Measurements from ENCODE around the gene ASB2. TPM values are rescaled to one million over a fixed set of nuclear protein-coding genes. Genes with fewer than 3 reads are reported as not detected.

ASB2 gene
- total RNA-seq, 1 experiment from 2014 or later, result 0.35 TPM

DNA sequence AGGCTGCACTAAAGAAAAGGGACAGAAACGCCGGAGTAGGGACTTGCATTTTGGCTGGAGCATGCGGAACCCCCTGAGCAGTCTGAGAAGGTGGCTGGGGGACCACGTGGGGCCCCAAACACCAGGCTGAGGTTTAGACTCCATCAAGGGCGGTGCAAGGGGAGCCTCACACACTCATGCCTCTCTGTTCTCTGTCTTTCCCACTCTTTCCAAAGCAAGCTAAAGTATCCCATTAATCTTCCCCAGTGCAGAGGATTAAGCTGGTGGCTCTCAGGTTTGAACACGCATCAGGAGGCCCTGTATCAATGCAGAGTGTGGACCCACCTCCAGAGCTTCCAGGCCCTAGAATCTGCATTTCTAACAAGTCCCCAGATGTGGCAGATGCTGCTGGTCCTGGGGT lies 34.3 kb upstream of the ASB2 start:
- no peaks in the 10 kb centered on the region for H3K27me3 ChIP-seq (ENCODE audit: insufficient read depth, low read length)
- no peak overlapping the region for H2BK15ac ChIP-seq (ENCODE audit: low read depth, low read length)
- no peaks in the 10 kb centered on the region for H3K9me3 Mint-ChIP-seq
- no peaks in the 10 kb centered on the region for H3K9me3 ChIP-seq (ENCODE audit: control insufficient read depth, low read depth, low read length)
- H3K36me3 Mint-ChIP-seq (ENCODE audit: insufficient read depth in 1 of 3, low read depth in 3 of 3), result no peaks in the 10 kb centered on the region
- no peak overlapping the region for H4K91ac ChIP-seq (ENCODE audit: insufficient read length, low read depth, low read length)
- H3K18ac ChIP-seq (ENCODE audit: insufficient read length, low read depth, low read length), result no peak overlapping the region
- H3K79me1 ChIP-seq (ENCODE audit: insufficient read depth, low read depth, low read length, poor library complexity, severe bottlenecking), result no peaks in the 10 kb centered on the region
- no peak overlapping the region for H2BK20ac ChIP-seq (ENCODE audit: low read depth, low read length, poor library complexity, severe bottlenecking)
- no peaks in the 10 kb centered on the region for H3K23me2 ChIP-seq (ENCODE audit: insufficient read length, low read depth, low read length, poor library complexity, severe bottlenecking)
- H3K4me1 ChIP-seq (ENCODE audit: insufficient read depth, low read length), result no peaks in the 10 kb centered on the region
- H3K27ac Mint-ChIP-seq, result no peak overlapping the region; a peak in 1 of 7 replicates
- H4K5ac ChIP-seq (ENCODE audit: insufficient read length, low read depth, low read length), result no peak overlapping the region
- no peak overlapping the region for H2AFZ ChIP-seq (ENCODE audit: low read length)
- peaks cover 10% of the 10 kb centered on the region for H3K27me3 Mint-ChIP-seq (ENCODE audit: low read depth)
- H3K79me2 ChIP-seq (ENCODE audit: insufficient read depth, low read length), result no peaks in the 10 kb centered on the region
- no peak overlapping the region for H2BK120ac ChIP-seq (ENCODE audit: low read depth, low read length, poor library complexity, severe bottlenecking)
- H4K20me1 ChIP-seq (ENCODE audit: control insufficient read depth, insufficient read depth, insufficient read length), result no peaks in the 10 kb centered on the region
- H3K14ac ChIP-seq (ENCODE audit: insufficient read depth, low read length), result no peak overlapping the region
- no peak overlapping the region for H2BK12ac ChIP-seq (ENCODE audit: insufficient read length, low read depth, low read length)
- WGBS (ENCODE audit: extremely low coverage, insufficient read length, low lambda C conversion rate), result no CpG with 5 or more reads among the region's 6 CpGs
- no peak overlapping the region for H3K9ac ChIP-seq (ENCODE audit: extremely low read depth, insufficient read length, low read length)
- no peak overlapping the region for H2BK5ac ChIP-seq (ENCODE audit: insufficient read length, low read length)
- DNase-seq, result no peak
- no peak overlapping the region for H3K4ac ChIP-seq (ENCODE audit: low read depth, low read length)
- peaks cover 3 to 14% of the 10 kb centered on the region in 2 experiments; a peak in 3 of 4 replicates for H3K4me1 Mint-ChIP-seq
- no peak overlapping the region for H3K27ac ChIP-seq (ENCODE audit: insufficient read length, low read depth, low read length)
- TF ChIP-seq, protein P1, sequence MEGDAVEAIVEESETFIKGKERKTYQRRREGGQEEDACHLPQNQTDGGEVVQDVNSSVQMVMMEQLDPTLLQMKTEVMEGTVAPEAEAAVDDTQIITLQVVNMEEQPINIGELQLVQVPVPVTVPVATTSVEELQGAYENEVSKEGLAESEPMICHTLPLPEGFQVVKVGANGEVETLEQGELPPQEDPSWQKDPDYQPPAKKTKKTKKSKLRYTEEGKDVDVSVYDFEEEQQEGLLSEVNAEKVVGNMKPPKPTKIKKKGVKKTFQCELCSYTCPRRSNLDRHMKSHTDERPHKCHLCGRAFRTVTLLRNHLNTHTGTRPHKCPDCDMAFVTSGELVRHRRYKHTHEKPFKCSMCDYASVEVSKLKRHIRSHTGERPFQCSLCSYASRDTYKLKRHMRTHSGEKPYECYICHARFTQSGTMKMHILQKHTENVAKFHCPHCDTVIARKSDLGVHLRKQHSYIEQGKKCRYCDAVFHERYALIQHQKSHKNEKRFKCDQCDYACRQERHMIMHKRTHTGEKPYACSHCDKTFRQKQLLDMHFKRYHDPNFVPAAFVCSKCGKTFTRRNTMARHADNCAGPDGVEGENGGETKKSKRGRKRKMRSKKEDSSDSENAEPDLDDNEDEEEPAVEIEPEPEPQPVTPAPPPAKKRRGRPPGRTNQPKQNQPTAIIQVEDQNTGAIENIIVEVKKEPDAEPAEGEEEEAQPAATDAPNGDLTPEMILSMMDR (conservative IDR thresholded peaks at IDR 0.05), result no peak
- no peak overlapping the region for H2AK5ac ChIP-seq (ENCODE audit: insufficient read length, low read length)
- H3K4me3 Mint-ChIP-seq, result no peak overlapping the region
- no peak overlapping the region for H3K56ac ChIP-seq (ENCODE audit: insufficient read length, low read depth, low read length)
- no peak overlapping the region for H3T11ph ChIP-seq (ENCODE audit: low read length)
- no peak overlapping the region for H4K8ac ChIP-seq (replicated peaks; ENCODE audit: insufficient read length, low read depth, low read length)
- H3K23ac ChIP-seq (ENCODE audit: insufficient read length, low read depth, low read length), result no peak overlapping the region
- H3K4me2 ChIP-seq (ENCODE audit: insufficient read depth, insufficient read length, low read length), result no peak overlapping the region
